B cell (primary cell): Measurements from ENCODE around the gene CDH2. TPM values are rescaled to one million over a fixed set of nuclear protein-coding genes. Genes with fewer than 3 reads are reported as not detected.
"Not testable (repeated sequence)": the region's sequence is repeated elsewhere in the genome, so short reads cannot be mapped to it uniquely, and the experiment has no call there.

ENCODE experiments used
- ATAC-seq: fragments of 200-7000 bp; cut with Tn5 transposase; one replicate; pipeline ENCODE4 v1.10.0; 2021; ENCODE audit warnings: low read depth, mild to moderate bottlenecking, moderate number of reproducible peaks, moderate library complexity
- CTCF ChIA-PET: fragments of 350-600 bp; sonication (Branson Sonifier 250); formaldehyde crosslinking; loops from one replicate; lab custom pipeline; 2021; ENCODE audit warnings: antibody characterized with exemption, inconsistent platforms; lab: Charles Lee
- POLR2A ChIA-PET: fragments of 350-600 bp; sonication (Branson Sonifier 250); formaldehyde crosslinking; loops from one replicate; lab custom pipeline; 2021; ENCODE audit warnings: antibody characterized with exemption; lab: Charles Lee
- DNase-seq: peaks from one replicate; pipeline ENCODE4 v3.0.0; 2013
- H2AFZ ChIP-seq: 2 replicates; pipeline ENCODE4 v1.6.1; 2012; ENCODE audit warnings: mild to moderate bottlenecking, low read depth, low read length; ENCODE audit not compliant: insufficient read depth, poor library complexity, severe bottlenecking
- H3K27ac ChIP-seq, 2 donors: 1 replicate in 1 of 2; 2 replicates in 1 of 2; pipeline ENCODE4 v1.5.1; 2012 to 2013; ENCODE audit warnings: low read length in 2 of 2, mild to moderate bottlenecking in 2 of 2, moderate library complexity in 1 of 2
- H3K27me3 ChIP-seq, 4 experiments: fragments of 200-600 bp in 1 of 4; sonication (generic) in 1 of 4; replicated peaks in 1 of 4; 1 replicate in 2 of 4; 2 replicates in 2 of 4; pipeline versions ENCODE4 v1.6.1 to v1.7.0; 2013 to 2016; ENCODE audit warnings: low read length in 3 of 4, mild to moderate bottlenecking in 2 of 4, mixed read lengths in 1 of 4, moderate library complexity in 1 of 4; ENCODE audit not compliant: insufficient read depth in 4 of 4, control insufficient read depth in 3 of 4; ENCODE audit errors: control extremely low read depth in 1 of 4
- H3K36me3 ChIP-seq, 2 experiments: replicated peaks in 1 of 2; 1 replicate in 1 of 2; 2 replicates in 1 of 2; pipeline versions ENCODE4 v1.6.1 to v1.7.1; 2013; ENCODE audit warnings: low read length in 1 of 2; ENCODE audit not compliant: insufficient read depth in 2 of 2, control insufficient read depth in 1 of 2; ENCODE audit errors: control extremely low read depth in 1 of 2, extremely low read depth in 1 of 2
- H3K4me1 ChIP-seq, 2 donors: fragments of 200-600 bp in 1 of 2; sonication (generic) in 1 of 2; 1 replicate in 1 of 2; 2 replicates in 1 of 2; pipeline versions ENCODE4 v1.5.1 to v1.6.1; 2013 to 2017; ENCODE audit warnings: low read length in 2 of 2; ENCODE audit not compliant: control insufficient read depth in 2 of 2, insufficient read depth in 2 of 2
- H3K4me2 ChIP-seq: replicated peaks from 2 replicates; pipeline ENCODE3; 2012; ENCODE audit warnings: mild to moderate bottlenecking, low read depth, low read length; ENCODE audit not compliant: poor library complexity, severe bottlenecking
- H3K4me3 ChIP-seq, 5 experiments: fragments of 200-600 bp in 1 of 5; sonication (generic) in 1 of 5; 1 replicate in 3 of 5; 2 replicates in 2 of 5; pipeline versions ENCODE4 v1.5.1 to v1.7.0; 2011 to 2016; ENCODE audit warnings: low read length in 4 of 5, mild to moderate bottlenecking in 4 of 5, low read depth in 2 of 5, control low read depth in 1 of 5, moderate library complexity in 1 of 5; ENCODE audit not compliant: insufficient read depth in 1 of 5; ENCODE audit errors: control extremely low read depth in 1 of 5, extremely low read depth in 1 of 5
- H3K79me2 ChIP-seq: fragments of 200-600 bp; sonication (generic); one replicate; pipeline ENCODE4 v1.6.0; 2016; ENCODE audit warnings: low read length; ENCODE audit not compliant: control insufficient read depth, insufficient read depth
- H3K9ac ChIP-seq: fragments of 200-600 bp; sonication (generic); 2 replicates; pipeline ENCODE4 v1.6.1; 2017; ENCODE audit warnings: mild to moderate bottlenecking, low read length, moderate library complexity
- H3K9me3 ChIP-seq, 3 donors: one replicate each; pipeline versions ENCODE4 v1.6.1 to v1.7.1; 2013; ENCODE audit warnings: low read length in 2 of 3; ENCODE audit not compliant: control insufficient read depth in 2 of 3, insufficient read depth in 1 of 3; ENCODE audit errors: control extremely low read depth in 1 of 3
- H4K20me1 ChIP-seq: 2 replicates; pipeline ENCODE4 v1.6.0; 2012; ENCODE audit warnings: mild to moderate bottlenecking, low read length; ENCODE audit not compliant: insufficient read depth, control insufficient read depth, poor library complexity, severe bottlenecking
- H3K27ac Mint-ChIP-seq: one replicate; pipeline ENCODE4 v1.8.0; 2021; ENCODE audit warnings: mixed read lengths
- H3K27me3 Mint-ChIP-seq: one replicate; pipeline ENCODE4 v1.8.0; 2021; ENCODE audit warnings: mixed read lengths
- H3K4me1 Mint-ChIP-seq: one replicate; pipeline ENCODE4 v1.8.0; 2021; ENCODE audit warnings: mixed read lengths
- H3K4me3 Mint-ChIP-seq: one replicate; pipeline ENCODE4 v1.8.0; 2021; ENCODE audit warnings: mixed read lengths
- H3K9me3 Mint-ChIP-seq: one replicate; pipeline ENCODE4 v1.8.0; 2022; ENCODE audit warnings: mixed read lengths; ENCODE audit not compliant: insufficient read depth
- EZH2 ChIP-seq: IDR thresholded peaks from 2 replicates; pipeline ENCODE4 v1.6.1; 2012; ENCODE audit warnings: borderline replicate concordance, low read depth, mild to moderate bottlenecking, moderate library complexity, low read length; ENCODE audit not compliant: insufficient read depth, poor library complexity, severe bottlenecking
- WGBS: methylation state at CpG from one replicate; pipeline ENCODE4 v1.1.5; 2013; ENCODE audit warnings: missing lambda C conversion rate; ENCODE audit not compliant: insufficient coverage; 5-methylcytosine and 5-hydroxymethylcytosine counted together
- intact Hi-C: fragments of 100-400 bp; cut with micrococcal nuclease; formaldehyde crosslinking; loops from one replicate; pipeline ENCODE4 v1.10.0; 2022
- polyA plus RNA-seq: library from polyadenylated mRNA; depleted of rRNA; stranded (reverse); fragments of >200 nt; gene quantifications from 2 replicates; pipeline ENCODE4 v1.2.3, GENCODE V29; 2012
- total RNA-seq, 2 donors: library from RNA; stranded (reverse); fragments of 120-200 nt in 1 of 2; gene quantifications; 1 replicate in 1 of 2; 2 replicates in 1 of 2; pipeline versions ENCODE4 v1.2.3 to v1.2.4, GENCODE V29; 2013 to 2022
- TF ChIP-seq, protein P1 (sequence below): fragments of 200-600 bp; IDR thresholded peaks from one replicate; pipeline ENCODE4 v1.8.0; 2022; ENCODE audit warnings: antibody characterized with exemption, mild to moderate bottlenecking

Gene CDH2
- total and polyA plus RNA-seq, 2 donors (not counting 1 experiment from before 2014, with no cell fraction given), result not detected

DNA sequence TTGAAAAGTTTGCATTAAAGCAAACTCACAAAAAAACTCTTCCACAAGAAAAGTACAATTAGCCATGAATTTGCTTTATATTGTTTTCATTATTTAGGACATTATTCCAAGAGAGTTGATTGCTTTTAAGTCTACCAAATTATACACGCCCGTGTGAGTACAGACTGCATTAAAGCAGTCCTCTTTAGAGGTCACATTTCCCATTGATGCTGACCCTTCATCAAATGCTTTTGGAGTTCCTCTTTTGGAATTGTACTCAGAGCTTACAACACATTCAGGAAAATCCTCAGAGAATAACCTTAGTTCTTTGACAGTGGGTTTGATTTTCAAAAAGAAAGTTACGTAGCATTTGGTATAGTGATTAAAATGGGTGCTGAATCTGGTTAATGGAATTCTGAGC, 256.1 kb downstream of the CDH2 start:
- peaks cover 7% of the 10 kb centered on the region for H3K9me3 Mint-ChIP-seq
- no peak for DNase-seq
- no peak overlapping the region for H3K4me3 Mint-ChIP-seq
- TF ChIP-seq EZH2, result no peak
- TF ChIP-seq, protein P1, sequence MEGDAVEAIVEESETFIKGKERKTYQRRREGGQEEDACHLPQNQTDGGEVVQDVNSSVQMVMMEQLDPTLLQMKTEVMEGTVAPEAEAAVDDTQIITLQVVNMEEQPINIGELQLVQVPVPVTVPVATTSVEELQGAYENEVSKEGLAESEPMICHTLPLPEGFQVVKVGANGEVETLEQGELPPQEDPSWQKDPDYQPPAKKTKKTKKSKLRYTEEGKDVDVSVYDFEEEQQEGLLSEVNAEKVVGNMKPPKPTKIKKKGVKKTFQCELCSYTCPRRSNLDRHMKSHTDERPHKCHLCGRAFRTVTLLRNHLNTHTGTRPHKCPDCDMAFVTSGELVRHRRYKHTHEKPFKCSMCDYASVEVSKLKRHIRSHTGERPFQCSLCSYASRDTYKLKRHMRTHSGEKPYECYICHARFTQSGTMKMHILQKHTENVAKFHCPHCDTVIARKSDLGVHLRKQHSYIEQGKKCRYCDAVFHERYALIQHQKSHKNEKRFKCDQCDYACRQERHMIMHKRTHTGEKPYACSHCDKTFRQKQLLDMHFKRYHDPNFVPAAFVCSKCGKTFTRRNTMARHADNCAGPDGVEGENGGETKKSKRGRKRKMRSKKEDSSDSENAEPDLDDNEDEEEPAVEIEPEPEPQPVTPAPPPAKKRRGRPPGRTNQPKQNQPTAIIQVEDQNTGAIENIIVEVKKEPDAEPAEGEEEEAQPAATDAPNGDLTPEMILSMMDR, result no peak
- Histone ChIP-seq H3K9ac (no peak overlapping the region), H4K20me1 (no peaks in the 10 kb centered on the region), H3K4me1 (no peaks in the 10 kb centered on the region), H2AFZ (no peak overlapping the region), H3K27ac (no peak overlapping the region), H3K36me3 (no peaks in the 10 kb centered on the region), H3K79me2 (no peaks in the 10 kb centered on the region), H3K4me3 (no peak overlapping the region), H3K9me3 (peaks cover 0 to 3% (median 0%) of the 10 kb centered on the region in 3 donors), H3K27me3 (no peaks in the 10 kb centered on the region), H3K4me2 (no peak overlapping the region)
- no peaks in the 10 kb centered on the region for H3K4me1 Mint-ChIP-seq
- POLR2A ChIA-PET, result no interaction called here
- intact Hi-C loops, result no loop called here
- H3K27ac Mint-ChIP-seq, result no peak overlapping the region
- CTCF ChIA-PET, result no interaction called here
- WGBS, result no CpG with 5 or more reads among the region's 3 CpGs
- no peak for ATAC-seq
- no peaks in the 10 kb centered on the region for H3K27me3 Mint-ChIP-seq

DNA sequence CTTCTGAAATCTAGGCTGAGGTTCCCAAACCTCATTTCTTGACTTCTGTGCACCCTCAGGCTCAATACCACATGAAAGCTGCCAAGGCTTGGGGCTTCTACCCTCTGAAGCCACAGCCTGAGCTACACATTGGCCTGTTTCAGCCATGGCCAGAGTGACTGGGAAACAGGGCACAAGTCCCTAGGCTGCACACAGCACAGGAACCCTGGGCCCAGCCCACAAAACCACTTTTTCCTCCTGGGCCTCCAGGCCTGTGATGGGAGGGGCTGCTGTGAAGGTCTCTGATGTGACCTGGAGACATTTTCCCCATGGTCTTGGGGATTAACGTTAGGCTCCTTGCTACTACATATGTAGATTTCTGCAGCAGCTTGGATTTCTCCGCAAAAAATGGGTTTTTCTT, 270.7 kb downstream of the CDH2 start:
- CTCF ChIA-PET, H3K4me1 Mint-ChIP-seq, H3K27ac Mint-ChIP-seq, ATAC-seq, H3K9me3 ChIP-seq, H4K20me1 ChIP-seq, H3K79me2 ChIP-seq, H3K4me2 ChIP-seq, H3K4me3 Mint-ChIP-seq, H3K4me3 ChIP-seq, H2AFZ ChIP-seq, H3K4me1 ChIP-seq, H3K27ac ChIP-seq, H3K36me3 ChIP-seq, DNase-seq, H3K27me3 ChIP-seq, POLR2A ChIA-PET, intact Hi-C loops, H3K9ac ChIP-seq, H3K27me3 Mint-ChIP-seq: not testable (repeated sequence)
- 100% methylated on average over 1 of the region's 2 CpGs for WGBS
- H3K9me3 Mint-ChIP-seq, result peaks cover 12% of the 10 kb centered on the region
